D721Med (cell line): ENCODE data around the gene USP33.
"Not testable (repeated sequence)": the region's sequence is repeated elsewhere in the genome, so short reads cannot be mapped to it uniquely, and the experiment has no call there.

Source experiments
- DNase-seq: peaks from one replicate; pipeline ENCODE4 v3.0.0; 2011; ENCODE audit warnings: low spot score; ENCODE audit not compliant: insufficient read length
- FAIRE-seq: peaks from 2 replicates; lab custom pipeline; 2011; peaks lifted over from hg19 to GRCh38; lab: Jason Lieb, UNC
- CTCF ChIP-seq: IDR thresholded peaks from 2 replicates; pipeline ENCODE4 v1.5.1; 2012; ENCODE audit warnings: mild to moderate bottlenecking, control low read depth; ENCODE audit not compliant: insufficient read depth; ENCODE audit errors: missing control alignments

The USP33 gene

DNA sequence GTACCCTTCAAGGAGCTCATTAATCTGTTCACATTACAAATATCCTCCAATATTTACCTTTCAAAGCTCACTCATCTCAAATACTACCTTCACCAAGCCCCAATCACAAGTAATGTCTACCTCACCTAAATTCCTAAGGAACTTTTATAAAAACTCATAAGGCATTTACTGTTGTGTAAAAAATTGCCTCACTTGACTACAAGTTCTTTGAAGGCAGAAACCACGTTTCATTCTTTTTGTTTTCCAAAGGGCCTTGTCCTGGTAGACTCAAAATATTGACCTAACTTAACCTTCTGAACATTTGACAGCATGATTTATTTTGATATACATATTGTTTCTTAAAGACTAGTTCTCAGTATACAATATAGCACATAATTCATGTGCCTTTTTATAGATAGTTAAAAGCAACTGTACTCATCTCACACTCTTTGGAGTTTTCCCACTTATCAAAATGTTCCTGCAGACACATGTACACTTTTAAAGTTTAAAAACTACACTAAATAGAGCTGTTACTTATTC is 2.5 kb downstream of the USP33 start:
- no peak for FAIRE-seq
- no peak for TF ChIP-seq CTCF
- DNase-seq: no peak

DNA sequence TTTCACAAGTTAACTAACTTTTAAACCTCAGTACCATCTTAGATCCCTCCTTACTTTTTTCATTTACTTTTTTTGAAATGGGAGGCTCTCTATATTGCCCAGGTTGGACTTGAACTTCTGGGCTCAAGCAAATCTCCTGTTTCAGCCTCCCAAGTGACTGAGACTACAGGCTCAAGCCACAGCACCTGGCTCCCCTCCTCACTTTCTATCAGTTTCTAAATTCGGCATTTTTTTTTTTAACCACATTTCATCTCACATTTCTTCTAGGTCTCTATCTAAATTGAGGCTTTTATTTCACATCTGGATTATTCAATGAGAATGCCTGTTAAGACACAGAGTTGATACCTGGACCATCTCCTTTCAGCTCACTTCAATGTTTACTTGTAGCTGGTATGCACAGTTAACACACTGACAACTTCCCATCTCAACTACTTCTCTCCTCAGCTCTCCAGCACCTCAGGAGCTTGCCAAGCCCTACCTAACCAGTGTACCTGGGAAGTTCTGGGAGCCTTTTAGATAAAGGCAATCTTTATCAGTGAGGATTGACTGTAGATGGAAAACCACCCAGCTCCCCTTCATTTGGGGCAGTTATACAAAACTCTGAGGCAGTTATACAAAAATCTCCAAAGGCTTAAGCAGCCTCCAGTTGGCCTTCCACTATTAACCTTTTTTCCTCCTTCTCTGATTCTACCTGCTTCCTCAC is 3.4 kb downstream of the USP33 start:
- no peak for FAIRE-seq
- TF ChIP-seq CTCF: no peak
- DNase-seq: no peak

DNA sequence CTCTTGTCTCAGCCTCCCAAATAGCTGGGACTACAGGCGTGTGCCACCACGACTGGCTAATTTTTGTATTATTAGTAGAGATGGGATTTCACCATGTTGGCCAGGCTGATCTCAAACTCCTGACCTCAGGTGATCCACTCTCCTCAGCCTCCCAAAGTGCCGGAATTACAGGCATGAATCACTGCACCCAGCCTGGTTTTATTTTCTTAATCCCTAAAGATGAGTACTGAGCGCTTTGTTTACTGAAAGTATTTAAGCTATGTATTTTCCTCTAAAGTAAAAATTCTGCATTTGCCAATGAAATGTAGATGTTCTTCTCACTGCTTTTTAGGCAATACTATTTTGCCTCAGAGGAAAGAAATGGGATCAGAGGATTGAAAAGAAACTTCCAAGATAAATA is 10.2 kb downstream of the USP33 start:
- not testable (repeated sequence) for FAIRE-seq, DNase-seq

- no peak for TF ChIP-seq CTCF
- no peak for FAIRE-seq
- DNase-seq: no peak
Measured at GRCh38 chr1:77744576-77744975, 15.1 kb downstream of the USP33 start.

DNA sequence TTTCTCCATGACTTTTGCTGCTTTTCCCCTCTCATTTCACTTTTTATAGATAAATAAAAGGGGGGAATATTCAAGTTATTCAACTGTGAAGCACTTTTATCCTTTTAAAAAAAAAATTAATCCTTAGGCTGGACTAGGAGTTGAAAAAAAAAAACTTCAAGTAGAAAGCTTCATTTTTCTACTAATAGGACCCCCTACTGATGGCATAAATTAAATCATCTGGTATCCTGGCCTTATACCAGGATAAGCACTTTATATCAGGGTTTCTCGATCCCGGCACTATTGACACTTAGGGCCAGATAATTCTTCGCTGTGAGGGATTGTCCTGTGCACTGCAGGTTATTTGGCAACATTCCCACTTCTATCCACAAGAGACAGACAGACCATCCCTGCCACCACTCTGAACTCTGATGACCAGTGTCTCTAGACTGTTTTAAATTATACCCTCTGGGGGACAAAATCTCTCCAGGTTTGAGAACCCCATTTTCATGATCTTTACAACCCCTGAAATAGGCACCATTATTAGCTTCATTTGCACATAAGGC is 17.6 kb downstream of the USP33 start:
- DNase-seq (no peak), FAIRE-seq (no peak)
- TF ChIP-seq CTCF: no peak

GRCh38 chr1:77741316-77741715 is 18.3 kb downstream of the USP33 start:
- no peak for FAIRE-seq
- DNase-seq: no peak
- no peak for TF ChIP-seq CTCF

DNA sequence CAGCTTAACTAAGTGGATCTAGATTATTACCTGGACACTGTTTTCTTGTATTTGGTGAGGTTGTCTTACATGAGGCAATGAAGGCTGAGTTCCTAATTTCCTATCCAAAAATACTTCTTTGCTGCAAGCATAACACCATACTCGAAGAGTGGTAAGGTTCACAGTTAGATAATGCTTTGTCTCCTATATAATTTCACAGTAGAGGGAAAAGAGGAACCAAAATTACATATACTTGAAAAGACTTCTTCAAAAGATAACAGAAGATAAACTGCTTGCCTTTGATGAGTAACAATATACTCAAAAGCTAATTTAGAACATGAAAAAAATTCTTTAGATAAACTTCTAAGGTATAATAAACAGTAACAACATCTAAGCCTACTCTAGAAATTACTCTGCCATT is 20.4 kb downstream of the USP33 start:
- DNase-seq: no peak
- FAIRE-seq: no peak
- no peak for TF ChIP-seq CTCF

- no peak for TF ChIP-seq CTCF
- FAIRE-seq: no peak
- DNase-seq: no peak
Measured at GRCh38 chr1:77732090-77732489, 27.6 kb downstream of the USP33 start.
